A673 (cell line): ENCODE results near the gene XKR7. TPM values are rescaled to one million over a fixed set of nuclear protein-coding genes. Genes with fewer than 3 reads are reported as not detected.

ENCODE experiments used
- BruUV-seq: library from RNA; stranded (reverse); fragments of 400-500 nt; replicated peaks from 2 replicates; lab custom pipeline; 2021; lab: Mats Ljungman, UMichigan
- CTCF ChIA-PET: fragments of 300-600 bp; sonication (Branson Sonifier 250); formaldehyde crosslinking; loops from one replicate; lab custom pipeline; 2022; ENCODE audit warnings: antibody characterized with exemption; lab: Charles Lee
- POLR2A ChIA-PET: fragments of 300-600 bp; sonication (Branson Sonifier 250); formaldehyde crosslinking; loops from one replicate; lab custom pipeline; 2022; ENCODE audit warnings: antibody characterized with exemption; ENCODE audit not compliant: low non-redundant PET; lab: Charles Lee
- DNase-seq: peaks from one replicate; pipeline ENCODE4 v3.0.0-alpha.2; 2015; ENCODE audit warnings: low spot score
- H3K27ac ChIP-seq: fragments of 200-600 bp; sonication (generic); 2 replicates; pipeline ENCODE4 v1.5.1; 2016; ENCODE audit warnings: mixed run types, low read depth, mild to moderate bottlenecking, mixed read lengths, antibody characterized with exemption, low read length; ENCODE audit not compliant: poor library complexity, severe bottlenecking
- H3K27me3 ChIP-seq: fragments of 200-600 bp; sonication (generic); replicated peaks from 2 replicates; pipeline ENCODE4 v1.6.1; 2017; ENCODE audit warnings: mixed run types, low read depth, mild to moderate bottlenecking, mixed read lengths, antibody characterized with exemption, low read length; ENCODE audit not compliant: insufficient read depth, poor library complexity
- H3K36me3 ChIP-seq: fragments of 200-600 bp; sonication (generic); 2 replicates; pipeline ENCODE4 v1.6.1; 2016; ENCODE audit warnings: mixed run types, mild to moderate bottlenecking, mixed read lengths, antibody characterized with exemption, low read length; ENCODE audit not compliant: insufficient read depth, poor library complexity, severe bottlenecking
- H3K4me1 ChIP-seq: fragments of 200-600 bp; sonication (generic); 2 replicates; pipeline ENCODE4 v1.6.1; 2017; ENCODE audit warnings: mixed run types, mild to moderate bottlenecking, mixed read lengths, antibody characterized with exemption, low read length; ENCODE audit not compliant: insufficient read depth, poor library complexity, severe bottlenecking
- H3K4me3 ChIP-seq: fragments of 200-600 bp; sonication (generic); 2 replicates; pipeline ENCODE4 v1.5.1; 2016; ENCODE audit warnings: low read depth, mixed run types, mild to moderate bottlenecking, mixed read lengths, low read length; ENCODE audit not compliant: poor library complexity, severe bottlenecking
- H3K9me3 ChIP-seq: fragments of 200-600 bp; sonication (generic); 2 replicates; pipeline ENCODE4 v1.6.1; 2016; ENCODE audit warnings: mixed run types, low read depth, mild to moderate bottlenecking, mixed read lengths, antibody characterized with exemption, low read length; ENCODE audit not compliant: poor library complexity, severe bottlenecking
- CTCF ChIP-seq: fragments of 300-800, 200-600 bp; sonication (generic); conservative IDR thresholded peaks from 2 replicates; pipeline ENCODE4 v1.5.1; 2017; ENCODE audit warnings: low read depth, mild to moderate bottlenecking, antibody characterized with exemption, low read length, moderate library complexity, mixed read lengths
- EZH2 ChIP-seq: fragments of 200-600 bp; sonication (generic); IDR thresholded peaks from 2 replicates; pipeline ENCODE4 v1.6.1; 2017; ENCODE audit warnings: borderline replicate concordance, low read depth, mild to moderate bottlenecking, mixed read lengths, antibody characterized with exemption, low read length; ENCODE audit not compliant: poor library complexity, severe bottlenecking
- intact Hi-C: fragments of 100-400 bp; cut with micrococcal nuclease; formaldehyde crosslinking; loops from one replicate; pipeline ENCODE4 v1.10.0; 2022; ENCODE audit not compliant: unreplicated experiment
- total RNA-seq: library from RNA; stranded (reverse); gene quantifications from 2 replicates; pipeline ENCODE4 v1.2.3, GENCODE V29; 2021

The XKR7 gene
- total RNA-seq, 1 experiment from 2014 or later: not detected

GRCh38 chr20:31966991-31967655, 828 bp upstream of the XKR7 start:
- BruUV-seq: no TSS peak
- POLR2A ChIA-PET: no interaction called here

GRCh38 chr20:31968291-31969126, 558 bp downstream of the XKR7 start:
- Histone ChIP-seq H3K4me1 (no peaks in the 10 kb centered on the region), H3K27ac (no peak overlapping the region), H3K4me3 (no peak overlapping the region), H3K27me3 (peaks cover 69% of the 10 kb centered on the region), H3K36me3 (no peaks in the 10 kb centered on the region), H3K9me3 (no peaks in the 10 kb centered on the region)
- BruUV-seq: no TSS peak
- ChIA-PET CTCF (no interaction called here), POLR2A (no interaction called here)
- intact Hi-C loops: no loop called here
- no peak for TF ChIP-seq CTCF
- TF ChIP-seq EZH2: no peak
- DNase-seq: peak; percentile 79

More at GRCh38 chr20:31966991-31967655, 828 bp upstream of the XKR7 start:
- intact Hi-C loops: no loop called here
- CTCF ChIA-PET: no interaction called here
- Histone ChIP-seq H3K36me3 (no peaks in the 10 kb centered on the region), H3K27ac (no peak overlapping the region), H3K4me3 (no peak overlapping the region), H3K9me3 (no peaks in the 10 kb centered on the region), H3K4me1 (no peaks in the 10 kb centered on the region), H3K27me3 (peaks cover 78% of the 10 kb centered on the region)
- no peak for DNase-seq
- TF ChIP-seq CTCF (no peak), EZH2 (no peak)

- BruUV-seq: no TSS peak
- Histone ChIP-seq H3K27me3 (peaks cover 64% of the 10 kb centered on the region), H3K4me3 (no peak overlapping the region), H3K4me1 (no peaks in the 10 kb centered on the region), H3K36me3 (no peaks in the 10 kb centered on the region), H3K27ac (no peak overlapping the region), H3K9me3 (no peaks in the 10 kb centered on the region)
- POLR2A ChIA-PET: no interaction called here
- intact Hi-C loops: no loop called here
- TF ChIP-seq EZH2 (no peak), CTCF (no peak)
- CTCF ChIA-PET: no interaction called here
- no peak for DNase-seq
Measured at GRCh38 chr20:31969991-31970390, 2.0 kb downstream of the XKR7 start.
